ENCODE results near the gene LYSMD3.

Gene LYSMD3

DNA sequence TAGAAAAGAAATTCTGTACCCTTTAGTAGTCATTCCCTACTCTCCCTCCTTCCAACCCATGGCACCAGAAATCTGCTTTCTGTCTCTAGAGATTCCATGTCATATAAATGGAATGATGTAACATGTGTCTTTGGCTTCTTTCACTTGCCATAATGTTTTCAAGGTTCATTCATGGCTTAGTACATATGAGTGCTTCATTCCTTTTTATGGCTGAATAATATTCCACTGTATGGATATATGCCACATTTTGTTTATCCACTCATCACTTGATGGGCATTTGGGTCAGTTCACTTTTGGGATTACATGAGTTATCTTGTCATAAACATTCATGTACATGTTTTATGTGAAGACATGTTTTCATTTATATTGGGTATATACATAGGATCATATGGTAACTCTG, 35.3 kb downstream of the LYSMD3 start:
- TF ChIP-seq, protein P1, sequence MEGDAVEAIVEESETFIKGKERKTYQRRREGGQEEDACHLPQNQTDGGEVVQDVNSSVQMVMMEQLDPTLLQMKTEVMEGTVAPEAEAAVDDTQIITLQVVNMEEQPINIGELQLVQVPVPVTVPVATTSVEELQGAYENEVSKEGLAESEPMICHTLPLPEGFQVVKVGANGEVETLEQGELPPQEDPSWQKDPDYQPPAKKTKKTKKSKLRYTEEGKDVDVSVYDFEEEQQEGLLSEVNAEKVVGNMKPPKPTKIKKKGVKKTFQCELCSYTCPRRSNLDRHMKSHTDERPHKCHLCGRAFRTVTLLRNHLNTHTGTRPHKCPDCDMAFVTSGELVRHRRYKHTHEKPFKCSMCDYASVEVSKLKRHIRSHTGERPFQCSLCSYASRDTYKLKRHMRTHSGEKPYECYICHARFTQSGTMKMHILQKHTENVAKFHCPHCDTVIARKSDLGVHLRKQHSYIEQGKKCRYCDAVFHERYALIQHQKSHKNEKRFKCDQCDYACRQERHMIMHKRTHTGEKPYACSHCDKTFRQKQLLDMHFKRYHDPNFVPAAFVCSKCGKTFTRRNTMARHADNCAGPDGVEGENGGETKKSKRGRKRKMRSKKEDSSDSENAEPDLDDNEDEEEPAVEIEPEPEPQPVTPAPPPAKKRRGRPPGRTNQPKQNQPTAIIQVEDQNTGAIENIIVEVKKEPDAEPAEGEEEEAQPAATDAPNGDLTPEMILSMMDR (IDR thresholded peaks at IDR 0.05; ENCODE audit: low read length, missing control alignments), result no peak
- no peak for DNase-seq (ENCODE audit: low read depth)
- H3K4me3 ChIP-seq (replicated peaks; ENCODE audit: low read depth, low read length), result no peak overlapping the region

DNA sequence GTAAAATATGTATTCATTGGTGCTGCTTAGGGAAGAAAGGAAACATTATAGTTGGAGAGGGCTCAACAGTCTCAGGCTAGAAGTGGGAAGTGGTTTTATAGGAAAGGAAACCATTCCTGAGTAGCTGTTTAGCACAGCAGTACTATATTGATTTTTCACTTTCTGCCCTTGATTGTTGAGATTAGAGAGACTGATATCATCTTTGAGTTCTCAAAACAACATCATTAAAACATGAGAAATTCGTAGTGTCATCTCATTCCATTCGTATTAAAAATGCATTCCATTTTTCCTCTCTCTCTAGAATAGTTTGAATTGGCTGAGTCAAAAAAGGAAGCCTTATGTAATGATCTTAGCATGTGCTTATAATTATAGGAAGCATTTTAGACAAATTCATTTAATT, 40.6 kb downstream of the LYSMD3 start:
- no peak for DNase-seq (ENCODE audit: low read depth)
- TF ChIP-seq, protein P1 (IDR thresholded peaks at IDR 0.05; ENCODE audit: low read length, missing control alignments), result no peak
- no peak overlapping the region for H3K4me3 ChIP-seq (replicated peaks; ENCODE audit: low read depth, low read length)

DNA sequence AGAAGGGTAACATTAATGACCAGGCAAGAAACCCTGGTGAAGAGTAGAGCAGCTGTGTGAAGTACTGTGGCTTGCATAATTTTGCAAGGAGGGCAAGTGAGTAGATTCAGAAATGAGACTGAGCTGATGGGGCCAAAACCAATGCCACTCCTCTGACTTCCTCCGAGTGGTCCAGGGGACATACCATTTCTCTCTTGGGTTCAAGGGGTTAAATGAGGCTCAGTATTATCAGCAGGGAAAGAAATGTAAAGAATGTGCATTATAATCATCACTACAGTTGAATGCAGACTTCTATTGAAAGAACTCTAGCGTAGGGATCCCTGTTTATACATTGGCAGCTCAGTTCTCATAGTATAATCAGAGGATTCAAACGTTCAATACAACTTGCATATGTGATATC, 44.8 kb downstream of the LYSMD3 start:
- H3K4me3 ChIP-seq (replicated peaks; ENCODE audit: low read depth, low read length), result no peak overlapping the region
- TF ChIP-seq, protein P1 (IDR thresholded peaks at IDR 0.05; ENCODE audit: low read length, missing control alignments), result no peak
- DNase-seq (ENCODE audit: low read depth), result peak; percentile 22

DNA sequence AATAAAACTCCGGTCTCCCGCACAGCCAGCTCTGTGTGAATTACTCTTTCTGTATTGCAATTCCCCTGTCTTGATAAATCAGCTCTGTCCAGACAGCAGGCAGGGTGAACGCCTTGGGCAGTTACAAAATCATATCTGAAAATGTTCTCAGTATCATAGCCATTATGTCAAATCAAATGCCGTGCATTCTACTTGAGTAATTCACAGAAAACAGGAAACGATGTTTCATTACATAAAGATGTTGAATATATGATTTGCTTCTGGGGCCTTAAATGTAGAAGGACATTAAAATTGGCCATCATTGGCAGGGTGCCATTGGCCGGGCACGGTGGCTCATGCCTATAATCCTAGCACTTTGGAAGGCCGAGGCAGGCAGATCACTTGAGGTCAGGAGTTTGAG, 46.2 kb downstream of the LYSMD3 start:
- TF ChIP-seq, protein P1 (IDR thresholded peaks at IDR 0.05; ENCODE audit: low read length, missing control alignments), result no peak
- no peak overlapping the region for H3K4me3 ChIP-seq (replicated peaks; ENCODE audit: low read depth, low read length)
- peak; percentile 79 for DNase-seq (ENCODE audit: low read depth)

DNA sequence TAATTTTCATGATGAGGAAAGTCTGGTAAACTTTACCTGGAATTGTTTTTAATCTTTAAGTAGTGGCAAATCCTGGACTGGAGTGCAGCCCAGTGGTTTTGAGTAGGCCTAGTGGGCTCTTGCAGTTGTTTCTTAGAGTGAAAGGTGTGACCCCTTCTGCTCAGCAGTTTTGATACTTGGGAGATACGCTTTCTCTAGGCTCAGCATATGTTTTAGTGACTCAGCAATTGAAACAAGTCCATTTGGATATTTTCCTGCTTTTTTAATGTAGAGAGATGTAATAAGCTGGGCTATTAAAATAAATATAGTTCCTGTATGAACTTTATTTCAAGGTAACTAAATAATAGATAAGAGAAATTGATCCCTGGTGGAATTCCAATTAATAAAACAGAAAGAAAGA, 48.7 kb downstream of the LYSMD3 start:
- TF ChIP-seq, protein P1 (IDR thresholded peaks at IDR 0.05; ENCODE audit: low read length, missing control alignments), result no peak
- no peak overlapping the region for H3K4me3 ChIP-seq (replicated peaks; ENCODE audit: low read depth, low read length)
- DNase-seq (ENCODE audit: low read depth), result no peak

DNA sequence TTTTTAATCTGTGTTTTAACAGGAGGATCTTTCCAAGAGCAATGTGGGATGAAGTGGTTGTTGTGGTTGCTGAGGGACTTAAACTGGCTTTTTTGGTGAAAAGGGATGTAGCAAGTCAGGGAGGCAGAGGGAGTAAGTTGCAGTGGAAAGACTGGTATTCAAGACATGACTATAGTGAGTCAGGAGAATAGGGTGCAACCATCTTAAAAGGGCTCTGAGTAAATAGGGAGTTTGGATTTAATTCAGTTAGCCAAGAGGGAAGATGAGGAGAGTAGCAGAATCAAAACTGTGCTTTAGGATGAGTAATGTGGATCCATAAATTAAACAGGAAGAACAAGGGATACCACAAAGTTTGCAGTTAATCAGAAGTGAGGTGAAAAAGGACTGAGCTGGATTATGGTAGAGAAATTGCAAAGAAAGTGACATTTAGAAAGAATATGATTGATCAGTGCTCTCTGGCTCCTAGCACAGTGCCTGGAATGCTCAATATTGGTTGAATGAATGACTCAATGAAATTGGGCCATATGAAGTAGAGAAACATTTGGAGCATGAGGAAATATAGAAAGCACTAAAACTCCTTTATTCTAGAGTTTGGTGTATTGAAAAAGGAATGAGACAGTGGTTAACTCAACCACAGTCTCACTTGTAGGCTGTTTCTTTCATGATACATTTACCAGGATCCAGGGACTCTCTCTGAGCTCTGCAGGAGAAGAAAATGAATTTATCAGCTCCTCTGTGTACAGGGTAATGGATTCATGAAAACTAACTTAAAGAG, 49.6 kb downstream of the LYSMD3 start:
- DNase-seq (ENCODE audit: low read depth), result no peak
- H3K4me3 ChIP-seq (replicated peaks; ENCODE audit: low read depth, low read length), result no peak overlapping the region
- TF ChIP-seq, protein P1 (IDR thresholded peaks at IDR 0.05; ENCODE audit: low read length, missing control alignments), result no peak

Data from fibroblast of pulmonary artery (primary cell).